ENCODE measurements around the gene SEMA3C.

The SEMA3C gene

GRCh38 chr7:80724249-80724871, 194.5 kb downstream of the SEMA3C start:
- Histone ChIP-seq H3K4me3 (ENCODE audit: low read depth in 1 of 5, low read length in 5 of 5) (no peak overlapping the region), H3K9me3 (ENCODE audit: control insufficient read depth in 5 of 5, low read length in 5 of 5) (no peaks in the 10 kb centered on the region), H3K4me1 (ENCODE audit: control insufficient read depth in 5 of 5, insufficient read depth in 5 of 5, low read length in 5 of 5) (peaks cover 3 to 38% (median 22%) of the 10 kb centered on the region in 5 donors), H3K9ac (ENCODE audit: low read length in 5 of 5) (no peak overlapping the region), H3K36me3 (ENCODE audit: control insufficient read depth in 5 of 5, insufficient read depth in 5 of 5, low read length in 5 of 5) (no peaks in the 10 kb centered on the region), H3K27me3 (ENCODE audit: control insufficient read depth in 5 of 5, insufficient read depth in 4 of 5, low read length in 5 of 5) (no peaks in the 10 kb centered on the region), H3K27ac (ENCODE audit: low read depth, low read length) (peak overlapping the region; percentile 22)

- Histone ChIP-seq H3K4me3 (ENCODE audit: low read depth in 1 of 5, low read length in 5 of 5) (no peak overlapping the region), H3K9me3 (ENCODE audit: control insufficient read depth in 5 of 5, low read length in 5 of 5) (no peaks in the 10 kb centered on the region), H3K27me3 (ENCODE audit: control insufficient read depth in 5 of 5, insufficient read depth in 4 of 5, low read length in 5 of 5) (no peaks in the 10 kb centered on the region), H3K9ac (ENCODE audit: low read length in 5 of 5) (peak overlapping the region; percentile 48 to 90 (median 76)), H3K36me3 (ENCODE audit: control insufficient read depth in 5 of 5, insufficient read depth in 5 of 5, low read length in 5 of 5) (no peaks in the 10 kb centered on the region), H3K4me1 (ENCODE audit: control insufficient read depth in 5 of 5, insufficient read depth in 5 of 5, low read length in 5 of 5) (peaks cover 3 to 34% (median 20%) of the 10 kb centered on the region in 5 donors), H3K27ac (ENCODE audit: low read depth, low read length) (peak overlapping the region; percentile 99)
Observed at GRCh38 chr7:80722616-80723195, 196.1 kb downstream of the SEMA3C start.

GRCh38 chr7:80721883-80722615, 196.8 kb downstream of the SEMA3C start:
- Histone ChIP-seq H3K9me3 (ENCODE audit: control insufficient read depth in 5 of 5, low read length in 5 of 5) (no peaks in the 10 kb centered on the region), H3K27ac (ENCODE audit: low read depth, low read length) (peak overlapping the region; percentile 99), H3K27me3 (ENCODE audit: control insufficient read depth in 5 of 5, insufficient read depth in 4 of 5, low read length in 5 of 5) (no peaks in the 10 kb centered on the region)

GRCh38 chr7:80720146-80720545, 198.7 kb downstream of the SEMA3C start:
- Histone ChIP-seq H3K9me3 (ENCODE audit: control insufficient read depth in 5 of 5, low read length in 5 of 5) (no peaks in the 10 kb centered on the region), H3K9ac (ENCODE audit: low read length in 5 of 5) (no peak overlapping the region), H3K36me3 (ENCODE audit: control insufficient read depth in 5 of 5, insufficient read depth in 5 of 5, low read length in 5 of 5) (no peaks in the 10 kb centered on the region), H3K4me3 (ENCODE audit: low read depth in 1 of 5, low read length in 5 of 5) (no peak overlapping the region), H3K27me3 (ENCODE audit: control insufficient read depth in 5 of 5, insufficient read depth in 4 of 5, low read length in 5 of 5) (no peaks in the 10 kb centered on the region), H3K4me1 (ENCODE audit: control insufficient read depth in 5 of 5, insufficient read depth in 5 of 5, low read length in 5 of 5) (peaks cover 3 to 29% (median 20%) of the 10 kb centered on the region in 5 donors), H3K27ac (ENCODE audit: low read depth, low read length) (no peak overlapping the region)

More at GRCh38 chr7:80721883-80722615, 196.8 kb downstream of the SEMA3C start:
- H3K4me3 ChIP-seq (ENCODE audit: low read depth in 1 of 5, low read length in 5 of 5), result no peak overlapping the region
- H3K4me1 ChIP-seq (ENCODE audit: control insufficient read depth in 5 of 5, insufficient read depth in 5 of 5, low read length in 5 of 5), result peaks cover 3 to 34% (median 20%) of the 10 kb centered on the region in 5 donors
- H3K36me3 ChIP-seq (ENCODE audit: control insufficient read depth in 5 of 5, insufficient read depth in 5 of 5, low read length in 5 of 5), result no peaks in the 10 kb centered on the region
- peak overlapping the region; percentile 48 to 90 (median 76) for H3K9ac ChIP-seq (ENCODE audit: low read length in 5 of 5)

- no peaks in the 10 kb centered on the region for H3K9me3 ChIP-seq (ENCODE audit: control insufficient read depth in 5 of 5, low read length in 5 of 5)
- no peak overlapping the region for H3K27ac ChIP-seq (ENCODE audit: low read depth, low read length)
Observed at GRCh38 chr7:80719261-80719660, 199.6 kb downstream of the SEMA3C start.

GRCh38 chr7:80711531-80711930, 207.3 kb downstream of the SEMA3C start:
- H3K9me3 ChIP-seq (ENCODE audit: control insufficient read depth in 5 of 5, low read length in 5 of 5), result no peaks in the 10 kb centered on the region
- H3K27ac ChIP-seq (ENCODE audit: low read depth, low read length), result no peak overlapping the region
- H3K4me3 ChIP-seq (ENCODE audit: low read depth in 1 of 5, low read length in 5 of 5), result no peak overlapping the region
- H3K27me3 ChIP-seq (ENCODE audit: control insufficient read depth in 5 of 5, insufficient read depth in 4 of 5, low read length in 5 of 5), result no peaks in the 10 kb centered on the region
- H3K4me1 ChIP-seq (ENCODE audit: control insufficient read depth in 5 of 5, insufficient read depth in 5 of 5, low read length in 5 of 5), result peaks cover 0 to 5% (median 3%) of the 10 kb centered on the region in 5 donors
- H3K36me3 ChIP-seq (ENCODE audit: control insufficient read depth in 5 of 5, insufficient read depth in 5 of 5, low read length in 5 of 5), result no peaks in the 10 kb centered on the region
- H3K9ac ChIP-seq (ENCODE audit: low read length in 5 of 5), result no peak overlapping the region

More at GRCh38 chr7:80719261-80719660, 199.6 kb downstream of the SEMA3C start:
- Histone ChIP-seq H3K4me3 (ENCODE audit: low read depth in 1 of 5, low read length in 5 of 5) (no peak overlapping the region), H3K4me1 (ENCODE audit: control insufficient read depth in 5 of 5, insufficient read depth in 5 of 5, low read length in 5 of 5) (peaks cover 3 to 24% (median 20%) of the 10 kb centered on the region in 5 donors), H3K36me3 (ENCODE audit: control insufficient read depth in 5 of 5, insufficient read depth in 5 of 5, low read length in 5 of 5) (no peaks in the 10 kb centered on the region), H3K9ac (ENCODE audit: low read length in 5 of 5) (no peak overlapping the region), H3K27me3 (ENCODE audit: control insufficient read depth in 5 of 5, insufficient read depth in 4 of 5, low read length in 5 of 5) (no peaks in the 10 kb centered on the region)

GRCh38 chr7:80708123-80708522, 210.7 kb downstream of the SEMA3C start:
- no peak overlapping the region for H3K27ac ChIP-seq (ENCODE audit: low read depth, low read length)
- no peak overlapping the region for H3K4me3 ChIP-seq (ENCODE audit: low read depth in 1 of 5, low read length in 5 of 5)
- H3K4me1 ChIP-seq (ENCODE audit: control insufficient read depth in 5 of 5, insufficient read depth in 5 of 5, low read length in 5 of 5), result peaks cover 0 to 5% (median 3%) of the 10 kb centered on the region in 5 donors
- no peak overlapping the region for H3K9ac ChIP-seq (ENCODE audit: low read length in 5 of 5)
- H3K27me3 ChIP-seq (ENCODE audit: control insufficient read depth in 5 of 5, insufficient read depth in 4 of 5, low read length in 5 of 5), result no peaks in the 10 kb centered on the region
- H3K9me3 ChIP-seq (ENCODE audit: control insufficient read depth in 5 of 5, low read length in 5 of 5), result no peaks in the 10 kb centered on the region
- H3K36me3 ChIP-seq (ENCODE audit: control insufficient read depth in 5 of 5, insufficient read depth in 5 of 5, low read length in 5 of 5), result no peaks in the 10 kb centered on the region

- Histone ChIP-seq H3K9ac (ENCODE audit: low read length in 5 of 5) (no peak overlapping the region), H3K4me1 (ENCODE audit: control insufficient read depth in 5 of 5, insufficient read depth in 5 of 5, low read length in 5 of 5) (peaks cover 0 to 5% (median 3%) of the 10 kb centered on the region in 5 donors), H3K27me3 (ENCODE audit: control insufficient read depth in 5 of 5, insufficient read depth in 4 of 5, low read length in 5 of 5) (no peaks in the 10 kb centered on the region), H3K36me3 (ENCODE audit: control insufficient read depth in 5 of 5, insufficient read depth in 5 of 5, low read length in 5 of 5) (no peaks in the 10 kb centered on the region), H3K9me3 (ENCODE audit: control insufficient read depth in 5 of 5, low read length in 5 of 5) (no peaks in the 10 kb centered on the region), H3K4me3 (ENCODE audit: low read depth in 1 of 5, low read length in 5 of 5) (no peak overlapping the region), H3K27ac (ENCODE audit: low read depth, low read length) (no peak overlapping the region)
Observed at GRCh38 chr7:80707318-80707717, 211.5 kb downstream of the SEMA3C start.

GRCh38 chr7:80705130-80705781, 213.6 kb downstream of the SEMA3C start:
- Histone ChIP-seq H3K27me3 (ENCODE audit: control insufficient read depth in 5 of 5, insufficient read depth in 4 of 5, low read length in 5 of 5) (no peaks in the 10 kb centered on the region), H3K9ac (ENCODE audit: low read length in 5 of 5) (no peak overlapping the region), H3K4me1 (ENCODE audit: control insufficient read depth in 5 of 5, insufficient read depth in 5 of 5, low read length in 5 of 5) (peaks cover 0 to under 1% (median 0%) of the 10 kb centered on the region in 5 donors)

More at GRCh38 chr7:80705130-80705781, 213.6 kb downstream of the SEMA3C start:
- H3K9me3 ChIP-seq (ENCODE audit: control insufficient read depth in 5 of 5, low read length in 5 of 5), result no peaks in the 10 kb centered on the region
- H3K27ac ChIP-seq (ENCODE audit: low read depth, low read length), result no peak overlapping the region
- no peaks in the 10 kb centered on the region for H3K36me3 ChIP-seq (ENCODE audit: control insufficient read depth in 5 of 5, insufficient read depth in 5 of 5, low read length in 5 of 5)
- no peak overlapping the region for H3K4me3 ChIP-seq (ENCODE audit: low read depth in 1 of 5, low read length in 5 of 5)
